ENCODE measurements around the gene PLGRKT.
"Not testable (repeated sequence)": the region's sequence is repeated elsewhere in the genome, so short reads cannot be mapped to it uniquely, and the experiment has no call there.

The PLGRKT gene

DNA sequence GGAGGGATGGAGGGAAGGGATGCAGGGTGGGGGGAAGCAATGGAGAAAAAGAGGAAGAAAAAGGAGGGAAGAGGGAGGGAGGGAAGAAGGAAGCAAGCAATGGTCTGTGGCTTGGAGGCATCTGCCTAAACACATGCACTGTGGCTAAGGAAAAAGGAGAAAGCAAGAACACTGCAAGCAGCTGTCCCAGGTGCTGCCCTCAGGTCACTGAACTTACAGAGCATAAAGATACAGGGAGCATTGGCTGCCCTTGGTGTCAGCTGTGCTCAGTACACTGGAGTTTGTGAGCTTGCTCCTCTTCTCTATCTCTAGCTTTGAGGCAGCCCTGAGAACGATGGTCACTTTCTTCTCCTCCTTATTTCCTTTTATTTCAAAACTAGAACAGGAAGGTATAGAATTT lies 116.1 kb downstream of the PLGRKT start:
- in situ Hi-C loops (cut with MboI; ENCODE audit: low sequenced_read_pairs), result not testable (repeated sequence)

DNA sequence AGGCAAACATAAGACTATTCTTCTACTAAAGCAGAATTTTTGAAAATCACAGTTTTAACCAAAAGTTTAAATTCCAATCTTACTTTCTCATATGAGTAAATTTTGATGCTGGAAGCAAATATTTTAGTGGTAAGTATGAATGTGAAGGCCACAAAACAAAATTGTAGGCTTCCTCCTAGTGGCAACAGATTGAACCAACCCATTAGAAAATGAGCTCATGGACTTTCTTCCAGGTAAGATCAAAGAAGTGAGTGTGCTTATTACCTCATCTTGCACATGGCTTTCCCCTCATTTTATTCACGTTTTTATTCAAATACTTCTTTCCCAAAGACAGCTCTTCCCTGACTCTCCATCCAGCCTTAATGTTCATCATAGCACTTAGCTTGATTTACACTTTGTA lies 116.7 kb downstream of the PLGRKT start:
- in situ Hi-C loops (cut with MboI; ENCODE audit: low sequenced_read_pairs), result no loop called here

DNA sequence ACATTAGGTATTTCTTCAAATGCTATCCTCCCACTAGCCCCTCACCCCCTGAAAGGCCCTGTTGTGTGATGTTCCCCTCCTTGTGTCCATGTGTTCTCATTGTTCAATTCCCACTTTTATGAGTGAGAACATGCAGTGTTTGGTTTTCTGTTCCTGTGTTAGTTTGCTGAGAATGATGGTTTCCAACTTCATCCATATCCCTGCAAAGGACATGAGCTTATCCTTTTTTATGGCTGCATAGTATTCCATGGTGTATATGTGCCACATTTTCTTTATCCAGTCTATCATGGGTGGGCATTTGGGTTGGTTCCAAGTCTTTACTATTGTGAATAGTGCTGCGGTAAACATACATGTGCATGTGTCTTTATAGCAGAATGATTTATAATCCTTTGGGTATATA lies 121.3 kb downstream of the PLGRKT start:
- in situ Hi-C loops (cut with MboI; ENCODE audit: low sequenced_read_pairs), result not testable (repeated sequence)

DNA sequence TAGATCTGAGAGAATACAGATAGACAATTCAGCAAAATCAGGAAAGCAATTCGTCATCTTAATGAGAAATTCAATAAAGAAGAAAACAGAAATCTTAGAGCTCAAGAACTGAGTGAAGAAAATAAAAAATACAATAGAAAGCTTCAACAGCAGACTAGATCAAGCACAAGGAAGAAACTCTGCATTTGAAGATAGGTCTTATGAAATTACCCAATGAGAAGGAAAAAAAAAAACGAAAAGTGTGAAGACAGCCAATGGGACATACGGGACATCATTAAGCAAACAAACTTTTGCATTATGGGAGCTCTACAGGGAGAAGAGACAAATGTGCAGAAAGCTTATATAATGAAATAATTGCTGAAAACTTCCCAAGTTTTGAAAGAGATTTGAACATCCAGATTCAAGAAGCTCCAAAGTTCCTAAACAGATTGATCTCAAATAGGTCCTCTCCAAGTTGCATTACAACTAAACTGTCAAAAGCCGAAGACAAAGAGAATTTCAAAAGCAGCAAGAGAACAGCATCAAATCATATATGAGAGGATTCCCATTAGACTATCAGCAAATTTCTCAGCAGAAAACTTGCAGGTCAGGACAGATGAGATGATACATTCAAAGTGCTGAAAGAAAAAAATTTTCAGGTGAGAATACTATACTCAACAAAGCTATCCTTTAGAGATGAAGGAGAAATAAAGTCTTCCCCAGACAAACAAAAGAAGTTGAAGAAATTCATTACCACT lies 122.4 kb downstream of the PLGRKT start:
- in situ Hi-C loops (cut with MboI; ENCODE audit: low sequenced_read_pairs), result no loop called here

DNA sequence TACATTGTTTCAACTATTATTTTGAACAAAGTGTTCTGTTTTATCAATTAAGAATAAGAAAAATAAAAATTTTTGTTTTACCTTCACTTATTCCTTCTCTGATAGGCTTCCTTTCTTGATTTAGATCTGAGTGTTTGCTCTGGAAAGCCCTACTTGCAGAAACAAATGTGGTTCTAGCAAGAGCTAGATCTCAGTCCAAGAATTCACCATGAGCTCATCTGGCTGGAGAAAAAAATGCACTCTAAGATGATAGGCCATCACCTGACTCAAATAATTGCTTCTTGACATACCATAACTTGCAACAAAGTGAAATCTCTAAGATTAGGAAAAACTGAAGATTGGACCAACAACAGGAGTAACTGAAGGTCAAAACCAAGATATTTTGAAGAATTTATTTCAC lies 126.9 kb downstream of the PLGRKT start:
- in situ Hi-C loops (cut with MboI; ENCODE audit: low sequenced_read_pairs), result no loop called here

Measured in HL-60/S4 treated with phorbol 12-myristate 13-acetate at 8.2 ng/mL for 4 days and 3 days (cell line).